GM12878 (cell line): Measurements from ENCODE around the gene SLC6A11. TPM values are rescaled to one million over a fixed set of nuclear protein-coding genes. Genes with fewer than 3 reads are reported as not detected.

Experiments
- ATAC-seq: fragments of 200-7000 bp; cut with Tn5 transposase; 3 replicates; pipeline ENCODE4 v1.9.1; 2020; ENCODE audit warnings: mild to moderate bottlenecking, moderate library complexity
- BruUV-seq: library from RNA; stranded (reverse); fragments of 400-500 nt; replicated peaks from 2 replicates; lab custom pipeline; 2021; lab: Mats Ljungman, UMichigan
- CTCF ChIA-PET: fragments of 300-600 bp; sonication (Branson Sonifier 250); formaldehyde crosslinking; extraction: SDS; loops from one replicate; lab custom pipeline; 2021; ENCODE audit warnings: inconsistent platforms; lab: Yijun Ruan, JAX
- POLR2A ChIA-PET: fragments of 350-600 bp; formaldehyde crosslinking; extraction: SDS; loops from one replicate; lab custom pipeline; 2021; ENCODE audit warnings: inconsistent platforms; lab: Charles Lee
- RAD21 ChIA-PET: fragments of 300-600 bp; sonication (Branson Sonifier 250); formaldehyde crosslinking; loops from one replicate; lab custom pipeline; 2023; ENCODE audit warnings: antibody characterized with exemption; ENCODE audit not compliant: unreplicated experiment; lab: Charles Lee
- SMC1A ChIA-PET: fragments of 300-600 bp; sonication (Branson Sonifier 250); formaldehyde crosslinking; loops from one replicate; lab custom pipeline; 2023; ENCODE audit not compliant: unreplicated experiment, uncharacterized antibody; lab: Charles Lee
- DNase-seq: peaks from one replicate; pipeline ENCODE4 v3.0.0-alpha.2; 2011; ENCODE audit warnings: low read depth, low spot score
- FAIRE-seq: peaks from 3 replicates; lab custom pipeline; 2011; peaks lifted over from hg19 to GRCh38; lab: Jason Lieb, UNC
- H2AFZ ChIP-seq: 2 replicates; pipeline ENCODE4 v1.6.0; 2011; ENCODE audit warnings: low read depth, low read length, control low read depth; ENCODE audit not compliant: control insufficient read depth
- H3K27ac ChIP-seq: 2 replicates; pipeline ENCODE4 v1.5.1; 2011; ENCODE audit warnings: control low read depth; ENCODE audit not compliant: control insufficient read depth, insufficient read depth
- H3K27me3 ChIP-seq, 2 experiments: replicated peaks in 1 of 2; 2 replicates each; pipeline versions ENCODE4 v1.6.0 to v1.6.1; 2011; ENCODE audit warnings: low read length in 1 of 2; ENCODE audit not compliant: control insufficient read depth in 2 of 2, insufficient read depth in 2 of 2
- H3K36me3 ChIP-seq, 2 experiments: 2 replicates each; pipeline ENCODE4 v1.5.1; 2011; ENCODE audit warnings: low read length in 1 of 2; ENCODE audit not compliant: control insufficient read depth in 2 of 2, insufficient read depth in 2 of 2
- H3K4me1 ChIP-seq: 2 replicates; pipeline ENCODE4 v1.6.1; 2011; ENCODE audit warnings: mild to moderate bottlenecking, low read length, moderate library complexity, mixed read lengths; ENCODE audit not compliant: control insufficient read depth, insufficient read depth
- H3K4me2 ChIP-seq: 2 replicates; pipeline ENCODE4 v1.6.0; 2011; ENCODE audit warnings: control low read depth; ENCODE audit not compliant: control insufficient read depth, insufficient read depth
- H3K4me3 ChIP-seq: fragments of 200-600 bp; sonication (generic); 2 replicates; pipeline ENCODE4 v1.5.1; 2016
- H3K79me2 ChIP-seq: 2 replicates; pipeline ENCODE4 v1.6.0; 2011; ENCODE audit warnings: low read length; ENCODE audit not compliant: control insufficient read depth, insufficient read depth
- H3K9ac ChIP-seq: 2 replicates; pipeline ENCODE4 v1.8.0; 2011; ENCODE audit warnings: low read length, control low read depth, mixed read lengths; ENCODE audit not compliant: control insufficient read depth, insufficient read depth
- H3K9me3 ChIP-seq: replicated peaks from 3 replicates; pipeline ENCODE4 v1.5.1; 2011; ENCODE audit warnings: mild to moderate bottlenecking, low read length; ENCODE audit not compliant: control insufficient read depth, insufficient read depth
- H4K20me1 ChIP-seq: 2 replicates; pipeline ENCODE4 v1.6.0; 2011; ENCODE audit not compliant: control insufficient read depth, insufficient read depth
- ASH2L ChIP-seq: fragments of 300-600, 200-600 bp; sonication (generic); IDR thresholded peaks from 2 replicates; pipeline ENCODE4 v1.6.1; 2017; ENCODE audit warnings: low read depth, mild to moderate bottlenecking, borderline replicate concordance
- BACH1 ChIP-seq: fragments of 450-650 bp; IDR thresholded peaks from 2 replicates; pipeline ENCODE4 v1.6.1; 2017; ENCODE audit warnings: mild to moderate bottlenecking, borderline replicate concordance
- BHLHE40 ChIP-seq, 2 experiments: fragments of 450-650 bp in 1 of 2; IDR thresholded peaks; 2 replicates each; pipeline ENCODE4 v1.6.1; 2011 to 2017; ENCODE audit warnings: low read depth in 2 of 2, borderline replicate concordance in 1 of 2, improper control_type of control experiment in 1 of 2, low read length in 1 of 2, mild to moderate bottlenecking in 1 of 2
- BRCA1 ChIP-seq: IDR thresholded peaks from 2 replicates; pipeline ENCODE4 v1.6.1; 2011; ENCODE audit warnings: low read depth, low read length, improper control_type of control experiment
- EZH2 ChIP-seq: IDR thresholded peaks from 2 replicates; pipeline ENCODE4 v1.6.1; 2012; ENCODE audit warnings: low read depth, mild to moderate bottlenecking, control low read depth, inconsistent platforms, low read length, borderline replicate concordance; ENCODE audit not compliant: control insufficient read depth
- NFXL1 ChIP-seq: fragments of 450-650 bp; IDR thresholded peaks from 2 replicates; pipeline ENCODE4 v1.6.1; 2017; ENCODE audit warnings: antibody characterized with exemption, mild to moderate bottlenecking, borderline replicate concordance
- RAD21 ChIP-seq: IDR thresholded peaks from 2 replicates; pipeline ENCODE4 v1.6.1; 2011; ENCODE audit warnings: mild to moderate bottlenecking, low read depth, low read length, moderate library complexity; ENCODE audit not compliant: insufficient read depth
- RFX5 ChIP-seq: IDR thresholded peaks from 2 replicates; pipeline ENCODE4 v1.6.1; 2011; ENCODE audit warnings: low read depth, low read length, improper control_type of control experiment
- SREBF2 ChIP-seq: IDR thresholded peaks from 2 replicates; pipeline ENCODE4 v1.6.1; 2012; ENCODE audit warnings: mild to moderate bottlenecking, low read length
- TCF7 ChIP-seq: IDR thresholded peaks from 2 replicates; pipeline ENCODE4 v1.6.1; 2014; ENCODE audit warnings: antibody characterized with exemption, borderline replicate concordance
- ZNF207 ChIP-seq: fragments of 450-650 bp; IDR thresholded peaks from 2 replicates; pipeline ENCODE4 v1.6.1; 2014; ENCODE audit warnings: antibody characterized with exemption, mild to moderate bottlenecking, borderline replicate concordance
- ZNF274 ChIP-seq: IDR thresholded peaks from one replicate; pipeline ENCODE4 v1.8.0; 2011; ENCODE audit not compliant: insufficient read length, insufficient read depth
- ZZZ3 ChIP-seq: IDR thresholded peaks from 2 replicates; pipeline ENCODE4 v1.6.1; 2011; ENCODE audit warnings: low read depth; ENCODE audit not compliant: control insufficient read depth, insufficient read length
- WGBS: methylation state at CpG from one replicate; pipeline ENCODE4 v1.1.6; 2016; ENCODE audit warnings: low lambda C conversion rate; ENCODE audit not compliant: insufficient replicate concordance, insufficient coverage; ENCODE audit errors: missing lambda C conversion rate; 5-methylcytosine and 5-hydroxymethylcytosine counted together
- in situ Hi-C: fragments of 300-500 bp; cut with MboI; formaldehyde crosslinking; loops from 9 replicates; pipeline ENCODE4 v1.14.3; 2018; ENCODE audit warnings: mixed read lengths
- intact Hi-C: fragments of 100-400 bp; cut with micrococcal nuclease; formaldehyde crosslinking; loops from one replicate; pipeline ENCODE4 v1.14.2; 2022; ENCODE audit not compliant: unreplicated experiment
- polyA plus RNA-seq, 11 experiments: library from polyadenylated mRNA; depleted of rRNA in 4 of 11; unstranded in 6 of 11; stranded (reverse) in 5 of 11; fragments of >200 nt; fragmentation: Nextera tagmentation in 4 of 11; fragmentation: Illumina TruSeq in 1 of 11; extraction: Ambion mirVana in 4 of 11; extraction: Trizol in 1 of 11; gene quantifications; 1 replicate in 1 of 11; 2 replicates in 10 of 11; pipeline versions ENCODE4 v1.2.1 to v1.2.3, GENCODE V29; 2011 to 2016; ENCODE audit warnings: inconsistent platforms in 2 of 11, missing spikeins in 2 of 11, low read depth in 1 of 11
- total RNA-seq, 4 experiments: library from RNA; depleted of rRNA in 3 of 4; stranded (reverse); fragments of >200 nt in 3 of 4; fragmentation: Illumina TruSeq in 1 of 4; extraction: Trizol in 1 of 4; gene quantifications; 2 replicates each; pipeline versions ENCODE4 v1.2.1 to v1.2.3, GENCODE V29; 2013 to 2021
- TF ChIP-seq, protein P1 (sequence below): IDR thresholded peaks from 2 replicates; pipeline ENCODE4 v1.6.1; 2011; ENCODE audit warnings: low read depth, mild to moderate bottlenecking, low read length, moderate library complexity, borderline replicate concordance; ENCODE audit errors: extremely low read depth
- TF ChIP-seq, protein P2 (sequence below): fragments of 450-650 bp; IDR thresholded peaks from 2 replicates; pipeline ENCODE4 v1.6.1; 2017; ENCODE audit warnings: mild to moderate bottlenecking
- TF ChIP-seq, protein P3 (sequence below): fragments of 450-650 bp; IDR thresholded peaks from 2 replicates; pipeline ENCODE4 v1.6.1; 2017; ENCODE audit warnings: borderline replicate concordance
- TF ChIP-seq, protein P4 (sequence below): IDR thresholded peaks from 2 replicates; pipeline ENCODE4 v1.6.1; 2011; ENCODE audit warnings: borderline replicate concordance, low read depth, mild to moderate bottlenecking, moderate library complexity, mixed read lengths, low read length; ENCODE audit not compliant: insufficient read depth; ENCODE audit errors: extremely low read length
- TF ChIP-seq, protein P5 (sequence below): fragments of 450-650 bp; IDR thresholded peaks from 2 replicates; pipeline ENCODE4 v1.6.1; 2017; ENCODE audit warnings: antibody characterized with exemption, mild to moderate bottlenecking, moderate library complexity

SLC6A11 gene
- total and polyA plus RNA-seq, 10 of the 15 experiments (the other 5 are each of a cell fraction or from before 2014, with no cell fraction given), result not detected

DNA sequence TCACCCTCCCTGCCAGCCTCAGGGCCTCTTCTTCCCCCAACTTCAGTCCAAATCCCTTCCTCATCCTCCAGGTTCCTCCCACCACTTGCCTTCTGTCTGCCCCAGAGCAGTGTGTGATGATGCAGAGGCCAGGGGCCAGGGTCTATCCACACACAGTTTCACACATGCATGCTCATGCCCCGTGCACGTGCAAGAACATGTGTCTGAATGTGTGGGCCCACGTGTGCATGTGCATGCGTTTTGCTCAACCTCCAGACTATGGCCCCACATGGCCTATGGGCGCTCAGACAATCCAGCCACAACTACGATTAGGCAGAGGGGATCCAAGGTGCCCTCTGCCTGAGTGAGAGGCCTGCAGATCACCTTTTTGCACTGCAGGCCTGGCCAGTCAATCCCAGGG, 144.2 kb downstream of the SLC6A11 start:
- Histone ChIP-seq H3K4me3 (no peak overlapping the region), H3K27me3 (no peaks in the 10 kb centered on the region; a peak in 2 of 4 replicates), H3K9me3 (no peaks in the 10 kb centered on the region), H3K4me1 (no peaks in the 10 kb centered on the region), H3K4me2 (no peak overlapping the region), H3K36me3 (no peaks in the 10 kb centered on the region), H3K9ac (no peak overlapping the region), H4K20me1 (no peaks in the 10 kb centered on the region), H3K27ac (no peak overlapping the region), H3K79me2 (no peaks in the 10 kb centered on the region), H2AFZ (no peak overlapping the region)
- CTCF ChIA-PET, result no interaction called here
- no peak for ATAC-seq
- DNase-seq, result no peak
- no peak for FAIRE-seq
- in situ Hi-C loops (no loop called here), intact Hi-C loops (no loop called here)
- RAD21 ChIA-PET, result no interaction called here
- BruUV-seq, result no TSS peak
- POLR2A ChIA-PET, result no interaction called here
- 13% methylated on average over 6 of the region's 6 CpGs for WGBS
- SMC1A ChIA-PET, result no interaction called here
- no peak for TF ChIP-seq ZNF207
- TF ChIP-seq BRCA1, result no peak
- TF ChIP-seq EZH2, result no peak
- TF ChIP-seq RFX5, result no peak
- TF ChIP-seq, protein P1, sequence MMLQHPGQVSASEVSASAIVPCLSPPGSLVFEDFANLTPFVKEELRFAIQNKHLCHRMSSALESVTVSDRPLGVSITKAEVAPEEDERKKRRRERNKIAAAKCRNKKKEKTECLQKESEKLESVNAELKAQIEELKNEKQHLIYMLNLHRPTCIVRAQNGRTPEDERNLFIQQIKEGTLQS, result no peak
- TF ChIP-seq, protein P2, sequence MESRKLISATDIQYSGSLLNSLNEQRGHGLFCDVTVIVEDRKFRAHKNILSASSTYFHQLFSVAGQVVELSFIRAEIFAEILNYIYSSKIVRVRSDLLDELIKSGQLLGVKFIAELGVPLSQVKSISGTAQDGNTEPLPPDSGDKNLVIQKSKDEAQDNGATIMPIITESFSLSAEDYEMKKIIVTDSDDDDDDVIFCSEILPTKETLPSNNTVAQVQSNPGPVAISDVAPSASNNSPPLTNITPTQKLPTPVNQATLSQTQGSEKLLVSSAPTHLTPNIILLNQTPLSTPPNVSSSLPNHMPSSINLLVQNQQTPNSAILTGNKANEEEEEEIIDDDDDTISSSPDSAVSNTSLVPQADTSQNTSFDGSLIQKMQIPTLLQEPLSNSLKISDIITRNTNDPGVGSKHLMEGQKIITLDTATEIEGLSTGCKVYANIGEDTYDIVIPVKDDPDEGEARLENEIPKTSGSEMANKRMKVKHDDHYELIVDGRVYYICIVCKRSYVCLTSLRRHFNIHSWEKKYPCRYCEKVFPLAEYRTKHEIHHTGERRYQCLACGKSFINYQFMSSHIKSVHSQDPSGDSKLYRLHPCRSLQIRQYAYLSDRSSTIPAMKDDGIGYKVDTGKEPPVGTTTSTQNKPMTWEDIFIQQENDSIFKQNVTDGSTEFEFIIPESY, result no peak
- no peak for TF ChIP-seq SREBF2
- TF ChIP-seq, protein P3, sequence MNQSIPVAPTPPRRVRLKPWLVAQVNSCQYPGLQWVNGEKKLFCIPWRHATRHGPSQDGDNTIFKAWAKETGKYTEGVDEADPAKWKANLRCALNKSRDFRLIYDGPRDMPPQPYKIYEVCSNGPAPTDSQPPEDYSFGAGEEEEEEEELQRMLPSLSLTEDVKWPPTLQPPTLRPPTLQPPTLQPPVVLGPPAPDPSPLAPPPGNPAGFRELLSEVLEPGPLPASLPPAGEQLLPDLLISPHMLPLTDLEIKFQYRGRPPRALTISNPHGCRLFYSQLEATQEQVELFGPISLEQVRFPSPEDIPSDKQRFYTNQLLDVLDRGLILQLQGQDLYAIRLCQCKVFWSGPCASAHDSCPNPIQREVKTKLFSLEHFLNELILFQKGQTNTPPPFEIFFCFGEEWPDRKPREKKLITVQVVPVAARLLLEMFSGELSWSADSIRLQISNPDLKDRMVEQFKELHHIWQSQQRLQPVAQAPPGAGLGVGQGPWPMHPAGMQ, result no peak
- no peak for TF ChIP-seq TCF7
- TF ChIP-seq ZNF274, result no peak
- TF ChIP-seq RAD21, result no peak
- TF ChIP-seq ASH2L, result no peak
- TF ChIP-seq NFXL1, result no peak
- TF ChIP-seq, protein P4, sequence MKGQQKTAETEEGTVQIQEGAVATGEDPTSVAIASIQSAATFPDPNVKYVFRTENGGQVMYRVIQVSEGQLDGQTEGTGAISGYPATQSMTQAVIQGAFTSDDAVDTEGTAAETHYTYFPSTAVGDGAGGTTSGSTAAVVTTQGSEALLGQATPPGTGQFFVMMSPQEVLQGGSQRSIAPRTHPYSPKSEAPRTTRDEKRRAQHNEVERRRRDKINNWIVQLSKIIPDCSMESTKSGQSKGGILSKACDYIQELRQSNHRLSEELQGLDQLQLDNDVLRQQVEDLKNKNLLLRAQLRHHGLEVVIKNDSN, result no peak
- no peak for TF ChIP-seq ZZZ3
- no peak for TF ChIP-seq BHLHE40 (IDR thresholded peaks at IDR 0.05; ENCODE audit: borderline replicate concordance in 1 of 2, low read depth in 2 of 2, low read length in 1 of 2)
- TF ChIP-seq, protein P5, sequence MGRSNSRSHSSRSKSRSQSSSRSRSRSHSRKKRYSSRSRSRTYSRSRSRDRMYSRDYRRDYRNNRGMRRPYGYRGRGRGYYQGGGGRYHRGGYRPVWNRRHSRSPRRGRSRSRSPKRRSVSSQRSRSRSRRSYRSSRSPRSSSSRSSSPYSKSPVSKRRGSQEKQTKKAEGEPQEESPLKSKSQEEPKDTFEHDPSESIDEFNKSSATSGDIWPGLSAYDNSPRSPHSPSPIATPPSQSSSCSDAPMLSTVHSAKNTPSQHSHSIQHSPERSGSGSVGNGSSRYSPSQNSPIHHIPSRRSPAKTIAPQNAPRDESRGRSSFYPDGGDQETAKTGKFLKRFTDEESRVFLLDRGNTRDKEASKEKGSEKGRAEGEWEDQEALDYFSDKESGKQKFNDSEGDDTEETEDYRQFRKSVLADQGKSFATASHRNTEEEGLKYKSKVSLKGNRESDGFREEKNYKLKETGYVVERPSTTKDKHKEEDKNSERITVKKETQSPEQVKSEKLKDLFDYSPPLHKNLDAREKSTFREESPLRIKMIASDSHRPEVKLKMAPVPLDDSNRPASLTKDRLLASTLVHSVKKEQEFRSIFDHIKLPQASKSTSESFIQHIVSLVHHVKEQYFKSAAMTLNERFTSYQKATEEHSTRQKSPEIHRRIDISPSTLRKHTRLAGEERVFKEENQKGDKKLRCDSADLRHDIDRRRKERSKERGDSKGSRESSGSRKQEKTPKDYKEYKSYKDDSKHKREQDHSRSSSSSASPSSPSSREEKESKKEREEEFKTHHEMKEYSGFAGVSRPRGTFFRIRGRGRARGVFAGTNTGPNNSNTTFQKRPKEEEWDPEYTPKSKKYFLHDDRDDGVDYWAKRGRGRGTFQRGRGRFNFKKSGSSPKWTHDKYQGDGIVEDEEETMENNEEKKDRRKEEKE, result no peak
- no peak for TF ChIP-seq BACH1
